Lower leg skin (tissue), 4 donors: Measurements from ENCODE around the gene AP3D1. TPM values are rescaled to one million over a fixed set of nuclear protein-coding genes. Genes with fewer than 3 reads are reported as not detected.

ENCODE experiments used
- DNase-seq, 2 donors: peaks; one replicate each; pipeline ENCODE4 v3.0.0-alpha.2; 2019; ENCODE audit warnings: low spot score in 2 of 2
- H3K4me3 ChIP-seq: fragments of 200-600 bp; sonication (generic); 2 replicates; pipeline ENCODE4 v1.5.1; 2017; ENCODE audit warnings: mild to moderate bottlenecking, low read depth; ENCODE audit not compliant: poor library complexity, severe bottlenecking
- CTCF ChIP-seq, 3 donors: fragments of 450-650 bp; IDR thresholded peaks; one replicate each; pipeline ENCODE4 v1.5.1; 2016; ENCODE audit warnings: antibody characterized with exemption in 3 of 3, mild to moderate bottlenecking in 3 of 3, moderate library complexity in 2 of 3
- POLR2A ChIP-seq, 2 donors: fragments of 450-650 bp; IDR thresholded peaks; one replicate each; pipeline ENCODE4 v1.6.1; 2016 to 2017; ENCODE audit warnings: antibody characterized with exemption in 2 of 2, mild to moderate bottlenecking in 1 of 2, moderate library complexity in 1 of 2
- WGBS, 2 donors: methylation state at CpG; one replicate each; pipeline ENCODE4 v1.1.5; 2018; 5-methylcytosine and 5-hydroxymethylcytosine counted together
- intact Hi-C: fragments of 100-400 bp; cut with DNase I; formaldehyde crosslinking; loops from one replicate; pipeline ENCODE4 v1.15.0; 2023; ENCODE audit warnings: low total_unique reads
- total RNA-seq, 4 donors: library from RNA; depleted of rRNA; stranded (reverse); fragments of >200 nt; gene quantifications; one replicate each; pipeline ENCODE4 v1.1.0, GENCODE V29; 2016

The AP3D1 gene
- total RNA-seq, 4 donors from 2014 or later = 46.5 to 84.7 (median 71.8) TPM

GRCh38 chr19:2058570-2059421 lies 92.6 kb downstream of the AP3D1 start:
- no peak for DNase-seq
- H3K4me3 ChIP-seq = no peak overlapping the region
- intact Hi-C loops = no loop called here
- WGBS, 2 donors = 76 to 82% methylated on average over 27 of the region's 27 CpGs
- TF ChIP-seq POLR2A (IDR thresholded peaks at IDR 0.05) = no peak
- TF ChIP-seq CTCF (IDR thresholded peaks at IDR 0.05) = no peak

GRCh38 chr19:2057484-2058469 lies 93.6 kb downstream of the AP3D1 start:
- TF ChIP-seq CTCF (IDR thresholded peaks at IDR 0.05) (no peak), POLR2A (IDR thresholded peaks at IDR 0.05) (no peak)
- intact Hi-C loops = no loop called here
- H3K4me3 ChIP-seq = no peak overlapping the region
- WGBS, 2 donors = 77 to 85% methylated on average over 17 to 22 of the region's 23 CpGs
- DNase-seq = no peak

- no peak for DNase-seq
- H3K4me3 ChIP-seq = no peak overlapping the region
- intact Hi-C loops = no loop called here
- WGBS, 2 donors = 25 to 28% methylated on average over 5 of the region's 5 CpGs
- TF ChIP-seq POLR2A (IDR thresholded peaks at IDR 0.05) (no peak), CTCF (IDR thresholded peaks at IDR 0.05) (no peak)
These were observed 94.6 kb downstream of the AP3D1 start for GRCh38 chr19:2056837-2057192.

GRCh38 chr19:2055931-2056836 lies 95.2 kb downstream of the AP3D1 start:
- DNase-seq = peak; percentile 68 to 93
- intact Hi-C loops = no loop called here
- no peak overlapping the region for H3K4me3 ChIP-seq
- TF ChIP-seq POLR2A (IDR thresholded peaks at IDR 0.05) = no peak
- no peak for TF ChIP-seq CTCF (IDR thresholded peaks at IDR 0.05)
- 1 to 4% methylated on average over 10 of the region's 22 CpGs for WGBS, 2 donors

GRCh38 chr19:2054763-2055162 lies 96.6 kb downstream of the AP3D1 start:
- DNase-seq = no peak
- no peak overlapping the region for H3K4me3 ChIP-seq
- no peak for TF ChIP-seq CTCF (IDR thresholded peaks at IDR 0.05)
- intact Hi-C loops = no loop called here
- 42 to 58% methylated on average over 7 to 8 of the region's 8 CpGs for WGBS, 2 donors
